Measurements from ENCODE around the gene METTL21C.

DNA sequence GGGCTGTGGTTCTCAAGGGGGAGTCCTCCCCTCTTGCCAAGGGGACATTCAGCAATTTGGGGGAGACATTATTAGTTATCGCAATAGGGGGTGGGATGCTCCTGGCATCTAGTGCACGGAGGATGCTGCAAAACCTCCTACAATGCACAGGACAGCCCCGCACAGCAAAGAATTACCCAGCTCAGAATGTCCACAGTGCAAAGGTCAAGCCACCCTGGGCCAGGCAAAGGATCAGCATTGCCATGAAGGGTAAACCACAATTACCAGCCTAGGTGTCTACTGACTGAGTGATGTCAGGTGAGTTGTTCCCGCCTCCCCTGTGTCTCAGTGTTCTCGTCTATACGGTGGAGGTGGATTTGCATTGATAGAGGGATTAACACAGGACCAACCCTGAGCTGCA lies 2.4 kb upstream of the METTL21C start:
- TF ChIP-seq, protein P1, sequence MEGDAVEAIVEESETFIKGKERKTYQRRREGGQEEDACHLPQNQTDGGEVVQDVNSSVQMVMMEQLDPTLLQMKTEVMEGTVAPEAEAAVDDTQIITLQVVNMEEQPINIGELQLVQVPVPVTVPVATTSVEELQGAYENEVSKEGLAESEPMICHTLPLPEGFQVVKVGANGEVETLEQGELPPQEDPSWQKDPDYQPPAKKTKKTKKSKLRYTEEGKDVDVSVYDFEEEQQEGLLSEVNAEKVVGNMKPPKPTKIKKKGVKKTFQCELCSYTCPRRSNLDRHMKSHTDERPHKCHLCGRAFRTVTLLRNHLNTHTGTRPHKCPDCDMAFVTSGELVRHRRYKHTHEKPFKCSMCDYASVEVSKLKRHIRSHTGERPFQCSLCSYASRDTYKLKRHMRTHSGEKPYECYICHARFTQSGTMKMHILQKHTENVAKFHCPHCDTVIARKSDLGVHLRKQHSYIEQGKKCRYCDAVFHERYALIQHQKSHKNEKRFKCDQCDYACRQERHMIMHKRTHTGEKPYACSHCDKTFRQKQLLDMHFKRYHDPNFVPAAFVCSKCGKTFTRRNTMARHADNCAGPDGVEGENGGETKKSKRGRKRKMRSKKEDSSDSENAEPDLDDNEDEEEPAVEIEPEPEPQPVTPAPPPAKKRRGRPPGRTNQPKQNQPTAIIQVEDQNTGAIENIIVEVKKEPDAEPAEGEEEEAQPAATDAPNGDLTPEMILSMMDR (IDR thresholded peaks at IDR 0.05; ENCODE audit: insufficient read depth, low read length, poor library complexity, severe bottlenecking), result no peak
- TF ChIP-seq EZH2phosphoT487 (conservative IDR thresholded peaks at IDR 0.05; ENCODE audit: low read length), result no peak

All from SU-DHL-6 (cell line).